Right cardiac atrium (tissue), 5 donors: ENCODE measurements around the gene COX4I2. TPM values are rescaled to one million over a fixed set of nuclear protein-coding genes. Genes with fewer than 3 reads are reported as not detected.

Experiments used
- ATAC-seq, 2 donors: fragments of 200-7000 bp; cut with Tn5 transposase; one replicate each; pipeline versions ENCODE4 v1.8.0 to v1.9.1; 2020; ENCODE audit warnings: moderate library complexity in 2 of 2, mild to moderate bottlenecking in 1 of 2
- DNase-seq, 3 donors: peaks; one replicate each; pipeline ENCODE4 v3.0.0-alpha.2; 2020
- H3K27ac ChIP-seq: one replicate; pipeline ENCODE4 v1.5.1; 2013; ENCODE audit warnings: mild to moderate bottlenecking, low read length, control low read depth, moderate library complexity
- H3K27me3 ChIP-seq: one replicate; pipeline ENCODE4 v1.6.1; 2013; ENCODE audit not compliant: control insufficient read depth, insufficient read depth
- H3K4me1 ChIP-seq: one replicate; pipeline ENCODE4 v1.6.1; 2013; ENCODE audit warnings: low read length; ENCODE audit not compliant: control insufficient read depth, insufficient read depth
- H3K4me3 ChIP-seq: one replicate; pipeline ENCODE4 v1.5.1; 2013; ENCODE audit warnings: low read length, control low read depth
- H3K9me3 ChIP-seq: one replicate; pipeline ENCODE4 v1.6.1; 2013; ENCODE audit warnings: low read length; ENCODE audit not compliant: control insufficient read depth
- WGBS: extraction: QIAGEN DNeasy Blood & Tissue Kit; methylation state at CpG from one replicate; pipeline ENCODE4 v1.1.7; 2013; 5-methylcytosine and 5-hydroxymethylcytosine counted together
- intact Hi-C, 4 donors: fragments of 100-400 bp; cut with DNase I; formaldehyde crosslinking; loops; one replicate each; pipeline versions ENCODE4 v1.11.0 to v1.14.0; 2022 to 2023
- polyA plus RNA-seq: library from polyadenylated mRNA; stranded (reverse); fragments of 200-250 nt; gene quantifications from one replicate; pipeline ENCODE4 v1.2.3, GENCODE V29; 2013
- total RNA-seq, 4 donors: library from RNA; stranded (reverse); fragmentation: NEBNext Ultra II Directional; extraction: Animal tissue kit (Norgen Biotek cat#: 25700); gene quantifications; one replicate each; pipeline ENCODE4 v1.2.1, GENCODE V29; 2021
- donor health status: healthy with polysubstance abuse.
- donor health status: DM: no; HTN: yes; CAD: no.
- donor health status: DM: no; HTN: no; CAD: no.
- donor health status: DM: no; HTN: yes; CAD: no; lungs with severe emphysema.
- donor health status: DM: yes; HTN: yes; CAD: no.

Gene COX4I2
- total and polyA plus RNA-seq, 5 donors, result 3.1 to 29.5 (median 9.4) TPM

GRCh38 chr20:31602431-31602778 lies 35.3 kb upstream of the COX4I2 start:
- Histone ChIP-seq H3K9me3 (no peaks in the 10 kb centered on the region), H3K4me3 (no peak overlapping the region), H3K4me1 (no peaks in the 10 kb centered on the region), H3K27ac (peak overlapping the region; percentile 19), H3K27me3 (no peaks in the 10 kb centered on the region)
- ATAC-seq (no peak), DNase-seq (no peak)
- intact Hi-C loops, result no loop called here
- 88% methylated on average over 4 of the region's 4 CpGs for WGBS

DNA sequence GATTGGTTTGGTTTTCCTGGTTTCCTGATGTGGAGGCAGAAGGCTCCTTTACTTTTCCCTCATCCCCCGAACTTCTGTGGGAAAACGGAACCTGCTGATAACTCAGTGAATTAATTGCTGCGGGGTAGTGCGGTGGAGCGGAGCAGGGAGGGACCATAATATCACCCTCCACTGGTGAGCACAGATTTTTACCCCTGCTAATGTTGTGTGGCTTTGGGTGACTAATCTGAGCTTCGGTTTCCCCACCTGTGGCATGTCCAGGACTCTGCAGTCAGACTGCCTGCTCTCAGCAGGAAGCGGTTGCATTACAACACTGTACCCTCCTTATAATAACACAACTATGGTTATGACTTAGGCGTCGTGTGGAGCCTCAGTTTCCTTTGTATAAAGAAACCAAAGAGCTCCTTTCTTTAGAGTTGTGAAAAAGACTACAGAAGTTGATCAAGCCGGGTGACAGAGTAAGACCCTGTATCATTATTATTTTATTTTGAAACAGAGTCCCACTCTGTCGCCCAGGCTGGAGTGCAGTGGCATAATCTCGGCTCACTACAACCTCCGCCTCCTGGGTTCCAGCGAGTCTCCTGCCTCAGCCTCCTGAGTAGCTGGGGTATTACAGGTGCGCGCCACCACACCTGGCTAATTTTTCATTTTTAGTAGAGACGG lies 34.8 kb upstream of the COX4I2 start:
- Histone ChIP-seq H3K4me1 (no peaks in the 10 kb centered on the region), H3K27ac (peak overlapping the region; percentile 19)
- peak in 1 of 3 donors; percentile 51 for DNase-seq

GRCh38 chr20:31603822-31604566 lies 33.7 kb upstream of the COX4I2 start:
- 12% methylated on average over 43 of the region's 43 CpGs for WGBS
- peak overlapping the region; percentile 95 for H3K27ac ChIP-seq
- H3K4me3 ChIP-seq, result peak overlapping the region; percentile 64
- no peaks in the 10 kb centered on the region for H3K27me3 ChIP-seq
- DNase-seq (peak; percentile 99 to 100 (median 99)), ATAC-seq (peak; percentile 79 to 88)
- no peaks in the 10 kb centered on the region for H3K9me3 ChIP-seq
- no peaks in the 10 kb centered on the region for H3K4me1 ChIP-seq
- intact Hi-C loops, result loop anchor here in 2 of 4 donors (2.0 kb wide), 1 partner anchor 31 kb away; no protein-coding TSS in a partner anchor

More for the DNA sequence above, 34.8 kb upstream of the COX4I2 start:
- H3K27me3 ChIP-seq, result no peaks in the 10 kb centered on the region
- 72% methylated on average over 17 of the region's 17 CpGs for WGBS
- H3K4me3 ChIP-seq, result no peak overlapping the region
- H3K9me3 ChIP-seq, result no peaks in the 10 kb centered on the region
- intact Hi-C loops, result no loop called here
- ATAC-seq, result no peak

DNA sequence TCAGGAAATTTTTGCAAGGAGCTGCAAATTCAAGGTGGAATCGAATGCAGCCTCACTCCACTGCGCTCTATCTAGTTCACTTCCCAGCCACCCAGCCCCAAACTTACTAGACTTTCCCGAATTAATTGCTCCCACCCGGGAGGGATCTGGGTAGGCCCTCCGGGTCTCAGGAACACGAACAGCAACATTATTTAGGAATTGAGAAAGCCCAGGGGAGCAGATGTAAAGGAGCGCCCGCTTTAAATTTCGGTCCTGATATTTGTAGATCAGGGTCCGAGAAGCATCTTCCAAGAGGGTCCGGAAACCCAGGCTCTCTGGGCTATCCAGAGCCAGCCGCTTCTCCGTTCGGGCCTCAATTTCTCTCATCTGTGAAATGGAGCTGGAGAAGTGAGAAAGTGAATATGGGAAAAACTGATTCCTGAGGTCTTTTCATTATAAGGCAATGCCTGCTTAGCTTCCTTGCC lies 33.1 kb upstream of the COX4I2 start:
- intact Hi-C loops, result loop anchor here in 2 of 4 donors (2.0 kb wide), 1 partner anchor 32 kb away; no protein-coding TSS in a partner anchor
- 0% methylated on average over 14 of the region's 14 CpGs for WGBS

GRCh38 chr20:31605031-31605901 lies 32.4 kb upstream of the COX4I2 start, which contains the start of gene ID1:
Gene ID1 (plus strand): TSS chr20:31605289. CDS start chr20:31605388, 99 bp downstream.
- ATAC-seq (peak; percentile 85 to 92), DNase-seq (peak; percentile 98 to 99 (median 98))
- peak within 1 kb of the TSS; percentile 95 for H3K27ac ChIP-seq
- no peaks in the 10 kb centered on the region for H3K4me1 ChIP-seq
- no peaks in the 10 kb centered on the region for H3K27me3 ChIP-seq
- intact Hi-C loops, result loop anchor here in 2 of 4 donors (2.0 kb wide), 1 partner anchor 32 kb away; no protein-coding TSS in a partner anchor
- H3K4me3 ChIP-seq, result peak within 1 kb of the TSS; percentile 64
- WGBS, result under 1% methylated on average over 74 of the region's 74 CpGs
- H3K9me3 ChIP-seq, result no peaks in the 10 kb centered on the region

More for the DNA sequence above, 33.1 kb upstream of the COX4I2 start:
- peak overlapping the region; percentile 64 for H3K4me3 ChIP-seq
- H3K9me3 ChIP-seq, result no peaks in the 10 kb centered on the region
- no peaks in the 10 kb centered on the region for H3K4me1 ChIP-seq
- peak overlapping the region; percentile 95 for H3K27ac ChIP-seq
- ATAC-seq (no peak), DNase-seq (no peak)
- no peaks in the 10 kb centered on the region for H3K27me3 ChIP-seq

- 5% methylated on average over 39 of the region's 39 CpGs for WGBS
- H3K4me1 ChIP-seq, result no peaks in the 10 kb centered on the region
- intact Hi-C loops, result loop anchor here in 2 of 4 donors (2.0 kb wide), 1 partner anchor 33 kb away; no protein-coding TSS in a partner anchor
Measured at GRCh38 chr20:31605902-31606803, 31.6 kb upstream of the COX4I2 start.

DNA sequence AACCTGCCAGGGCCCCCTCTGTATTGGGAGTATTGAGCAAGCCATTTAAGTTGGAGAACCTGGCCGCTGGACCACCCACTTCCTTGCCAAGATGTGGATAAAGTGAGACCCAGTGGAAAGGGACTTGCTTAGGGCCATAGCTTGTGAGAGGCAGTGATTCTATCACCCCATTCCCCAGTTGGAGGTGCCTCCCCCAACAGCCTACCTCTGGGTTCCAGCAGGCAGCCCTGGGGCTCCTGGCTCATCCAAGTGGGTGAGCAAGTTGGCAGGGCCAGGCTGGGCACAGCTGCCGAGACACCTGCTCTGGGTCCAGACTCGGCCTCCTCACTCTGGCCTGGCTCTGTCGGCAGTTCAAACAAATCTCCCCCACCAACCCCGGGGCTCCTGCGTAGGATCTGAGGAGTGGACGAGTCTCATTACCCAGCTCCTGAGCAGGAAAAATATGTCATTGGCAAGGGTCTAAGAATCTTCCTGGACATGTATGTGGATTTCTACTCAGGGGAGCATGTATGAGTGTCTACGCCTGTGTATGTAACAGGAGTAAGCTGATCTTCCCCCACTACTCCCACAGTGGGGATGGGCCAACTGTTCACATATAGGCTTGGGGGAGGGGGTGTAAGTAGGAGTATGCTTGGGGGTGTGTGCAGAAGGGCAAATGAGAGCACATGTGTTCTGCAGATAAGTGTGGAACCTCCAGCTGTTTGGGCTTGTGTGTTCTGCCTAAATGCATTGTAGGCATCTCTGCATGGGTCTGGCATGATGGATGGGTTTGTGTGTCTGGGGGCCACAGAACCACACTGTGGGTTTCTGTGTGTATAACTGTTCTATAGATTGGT lies 30.7 kb upstream of the COX4I2 start:
- intact Hi-C loops, result no loop called here
- Histone ChIP-seq H3K27ac (peak overlapping the region; percentile 95), H3K4me3 (peak overlapping the region; percentile 64), H3K9me3 (no peaks in the 10 kb centered on the region), H3K4me1 (no peaks in the 10 kb centered on the region), H3K27me3 (no peaks in the 10 kb centered on the region)
- DNase-seq, result peak; percentile 52 to 74 (median 71)
- WGBS, result 34% methylated on average over 8 of the region's 8 CpGs
- ATAC-seq, result peak in 1 of 2 donors; percentile 2

More at GRCh38 chr20:31605902-31606803, 31.6 kb upstream of the COX4I2 start:
- Histone ChIP-seq H3K4me3 (peak overlapping the region; percentile 64), H3K9me3 (no peaks in the 10 kb centered on the region), H3K27ac (peak overlapping the region; percentile 95), H3K27me3 (no peaks in the 10 kb centered on the region)
- peak; percentile 47 to 79 (median 74) for DNase-seq
- ATAC-seq, result no peak

DNA sequence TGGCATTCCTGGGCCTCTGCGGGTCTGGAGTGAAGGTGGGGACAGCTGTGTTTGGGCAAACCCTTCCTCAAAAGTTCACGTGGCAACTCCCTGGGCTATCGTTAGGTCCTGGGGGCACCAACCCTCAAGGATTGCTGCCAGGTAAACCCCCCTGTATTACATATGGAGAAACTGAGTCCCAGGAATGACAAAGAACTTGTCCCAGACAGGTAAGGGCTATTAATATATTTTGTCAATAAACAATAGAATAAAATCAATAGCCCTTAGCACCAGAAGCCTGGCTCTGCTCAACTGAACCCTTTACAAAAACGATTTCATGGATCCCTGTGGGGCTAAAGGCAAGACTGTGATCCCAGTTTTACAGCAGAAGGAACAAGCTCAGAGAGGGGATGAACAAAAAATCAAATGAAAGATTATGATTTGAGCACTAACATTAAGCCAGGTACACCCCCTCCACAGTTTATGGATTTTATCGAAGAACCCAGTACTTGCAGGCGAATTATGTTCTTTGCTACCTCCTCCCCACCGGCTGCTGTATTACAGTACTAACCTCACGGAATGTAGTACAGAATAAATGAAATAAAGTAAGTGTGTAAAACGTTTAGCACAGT lies 30.0 kb upstream of the COX4I2 start:
- Histone ChIP-seq H3K27me3 (no peaks in the 10 kb centered on the region), H3K4me3 (peak overlapping the region; percentile 64), H3K27ac (peak overlapping the region; percentile 95), H3K4me1 (no peaks in the 10 kb centered on the region), H3K9me3 (no peaks in the 10 kb centered on the region)
- intact Hi-C loops, result no loop called here
- no peak for ATAC-seq
- 39% methylated on average over 9 of the region's 9 CpGs for WGBS
- DNase-seq, result peak in 1 of 3 donors; percentile 47
